Adrenal gland (tissue), 12 donors: ENCODE results near the gene CAMK1D. TPM values are rescaled to one million over a fixed set of nuclear protein-coding genes. Genes with fewer than 3 reads are reported as not detected.

Experiments
- DNase-seq, 7 donors: peaks; one replicate each; pipeline ENCODE4 v3.0.0-alpha.2; 2019 to 2020
- H3K27ac ChIP-seq, 5 donors: fragments of 200-600 bp; sonication (generic) in 4 of 5; 1 replicate in 3 of 5; 2 replicates in 2 of 5; pipeline versions ENCODE4 v1.5.1 to v1.8.0; 2016 to 2020; ENCODE audit warnings: mild to moderate bottlenecking in 1 of 5
- H3K27me3 ChIP-seq: fragments of 200-600 bp; 2 replicates; pipeline ENCODE4 v1.8.0; 2021
- H3K36me3 ChIP-seq, 2 donors: fragments of 200-600 bp; replicated peaks in 1 of 2; 1 replicate in 1 of 2; 2 replicates in 1 of 2; pipeline versions ENCODE4 v1.5.1 to v1.8.0; 2018 to 2022
- H3K4me1 ChIP-seq, 2 donors: fragments of 200-600 bp; replicated peaks in 1 of 2; 1 replicate in 1 of 2; 2 replicates in 1 of 2; pipeline versions ENCODE4 v1.5.1 to v1.8.0; 2018 to 2021
- H3K4me3 ChIP-seq, 4 donors: fragments of 200-600 bp; sonication (generic) in 3 of 4; one replicate each; pipeline ENCODE4 v1.5.1; 2016 to 2018
- H3K9me3 ChIP-seq, 3 donors: fragments of 200-600 bp; sonication (generic) in 1 of 3; replicated peaks in 1 of 3; 1 replicate in 2 of 3; 2 replicates in 1 of 3; pipeline versions ENCODE4 v1.5.1 to v1.8.0; 2016 to 2021
- POLR2A ChIP-seq, 2 donors: fragments of 450-650 bp; IDR thresholded peaks; one replicate each; pipeline ENCODE4 v1.6.1; 2017; ENCODE audit warnings: antibody characterized with exemption in 2 of 2, mild to moderate bottlenecking in 2 of 2, moderate library complexity in 1 of 2
- WGBS, 4 donors: extraction: QIAGEN DNeasy Blood & Tissue Kit in 2 of 4; methylation state at CpG; one replicate each; pipeline versions ENCODE4 v1.1.5 to v1.1.7; 2013 to 2017; 5-methylcytosine and 5-hydroxymethylcytosine counted together
- intact Hi-C, 2 donors: fragments of 100-400 bp; cut with DNase I; formaldehyde crosslinking; loops; one replicate each; pipeline versions ENCODE4 v1.14.1 to v1.15.0; 2022 to 2023
- polyA plus RNA-seq, 3 donors: library from polyadenylated mRNA; stranded (reverse); fragments of 200-250 nt in 2 of 3; fragments of 350-450 nt in 1 of 3; fragmentation: Illumina TruSeq in 1 of 3; extraction: RNeasy Lipid Tissue Mini Kit (QIAGEN cat#74804) in 1 of 3; gene quantifications; one replicate each; pipeline ENCODE4 v1.2.3, GENCODE V29; 2013 to 2014
- total RNA-seq, 9 donors: library from RNA; depleted of rRNA in 4 of 9; stranded (reverse); fragments of >200 nt in 4 of 9; fragments of 120-200 nt in 1 of 9; fragmentation: NEBNext Ultra II Directional in 1 of 9; extraction: Animal tissue kit (Norgen Biotek cat#: 25700) in 1 of 9; gene quantifications; one replicate each; pipeline versions ENCODE4 v1.1.0 to v1.2.4, GENCODE V29; 2013 to 2023
- TF ChIP-seq, protein P1 (sequence below), 6 experiments: fragments of 450-650 bp in 4 of 6; fragments of 200-600 bp in 2 of 6; sonication (generic) in 1 of 6; IDR thresholded peaks; 1 replicate in 5 of 6; 2 replicates in 1 of 6; pipeline versions ENCODE4 v1.5.1 to v1.8.0; 2016 to 2021; ENCODE audit warnings: antibody characterized with exemption in 6 of 6, mild to moderate bottlenecking in 2 of 6, moderate library complexity in 1 of 6
- donor health status: healthy with polysubstance abuse.
- donor health status: Bipolar disorder and iron deficiency.
- donor health status: DM: yes; HTN: yes; CAD: no.
- donor health status: DM: no; HTN: no; CAD: no.
- donor health status: DM: no; HTN: no; CAD: no.
- donor health status: DM: yes; HTN: yes; CAD: no.

CAMK1D gene
- total and polyA plus RNA-seq, 12 donors = 2.3 to 9.4 (median 6.5) TPM

DNA sequence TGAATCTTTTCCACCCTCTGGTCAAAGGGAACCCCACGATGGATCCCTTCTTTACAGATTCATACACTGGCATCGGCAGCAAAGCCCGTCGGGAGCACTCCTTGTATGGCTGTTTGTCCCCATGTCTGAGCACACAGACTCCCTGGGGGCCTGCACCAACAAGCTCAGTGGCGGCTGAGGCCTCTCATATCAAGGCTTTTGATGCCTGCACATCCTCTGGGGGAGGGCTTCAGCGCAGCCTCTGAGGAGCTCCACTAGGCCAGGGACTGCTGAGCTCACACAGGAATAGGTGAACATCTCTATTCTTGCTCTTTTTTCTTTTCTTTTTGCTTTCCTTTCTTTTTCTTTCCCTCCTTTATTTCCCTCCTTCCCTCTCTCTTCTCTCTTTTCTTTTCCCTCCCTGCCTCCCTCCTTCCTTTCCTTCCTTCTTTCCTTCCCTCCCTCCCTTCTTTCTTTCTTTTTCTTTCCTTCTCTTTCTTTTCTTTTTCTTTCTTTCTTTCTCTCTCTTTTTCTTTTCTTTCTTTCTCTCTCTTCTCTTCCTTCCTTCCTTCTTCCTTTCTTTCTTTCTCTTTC, 477.5 kb downstream of the CAMK1D start:
- TF ChIP-seq, protein P1, sequence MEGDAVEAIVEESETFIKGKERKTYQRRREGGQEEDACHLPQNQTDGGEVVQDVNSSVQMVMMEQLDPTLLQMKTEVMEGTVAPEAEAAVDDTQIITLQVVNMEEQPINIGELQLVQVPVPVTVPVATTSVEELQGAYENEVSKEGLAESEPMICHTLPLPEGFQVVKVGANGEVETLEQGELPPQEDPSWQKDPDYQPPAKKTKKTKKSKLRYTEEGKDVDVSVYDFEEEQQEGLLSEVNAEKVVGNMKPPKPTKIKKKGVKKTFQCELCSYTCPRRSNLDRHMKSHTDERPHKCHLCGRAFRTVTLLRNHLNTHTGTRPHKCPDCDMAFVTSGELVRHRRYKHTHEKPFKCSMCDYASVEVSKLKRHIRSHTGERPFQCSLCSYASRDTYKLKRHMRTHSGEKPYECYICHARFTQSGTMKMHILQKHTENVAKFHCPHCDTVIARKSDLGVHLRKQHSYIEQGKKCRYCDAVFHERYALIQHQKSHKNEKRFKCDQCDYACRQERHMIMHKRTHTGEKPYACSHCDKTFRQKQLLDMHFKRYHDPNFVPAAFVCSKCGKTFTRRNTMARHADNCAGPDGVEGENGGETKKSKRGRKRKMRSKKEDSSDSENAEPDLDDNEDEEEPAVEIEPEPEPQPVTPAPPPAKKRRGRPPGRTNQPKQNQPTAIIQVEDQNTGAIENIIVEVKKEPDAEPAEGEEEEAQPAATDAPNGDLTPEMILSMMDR (IDR thresholded peaks at IDR 0.05) = no peak
- no peak for TF ChIP-seq POLR2A (IDR thresholded peaks at IDR 0.05)
- intact Hi-C loops = no loop called here
- no peaks in the 10 kb centered on the region for H3K36me3 ChIP-seq
- H3K27me3 ChIP-seq = no peaks in the 10 kb centered on the region
- WGBS, 4 donors = 86 to 92% (median 86%) methylated on average over 5 to 6 of the region's 6 CpGs
- H3K4me3 ChIP-seq = no peak overlapping the region
- no peak overlapping the region for H3K27ac ChIP-seq
- no peaks in the 10 kb centered on the region for H3K4me1 ChIP-seq
- H3K9me3 ChIP-seq = no peaks in the 10 kb centered on the region
- DNase-seq = no peak

- intact Hi-C loops = no loop called here
- H3K27me3 ChIP-seq = no peaks in the 10 kb centered on the region
- 94 to 96% (median 95%) methylated on average over 16 of the region's 16 CpGs for WGBS, 4 donors
- H3K27ac ChIP-seq = no peak overlapping the region
- H3K4me3 ChIP-seq = no peak overlapping the region
- TF ChIP-seq, protein P1 (IDR thresholded peaks at IDR 0.05) = no peak
- TF ChIP-seq POLR2A (IDR thresholded peaks at IDR 0.05) = no peak
- no peaks in the 10 kb centered on the region for H3K36me3 ChIP-seq
- no peaks in the 10 kb centered on the region for H3K4me1 ChIP-seq
- DNase-seq = no peak
- H3K9me3 ChIP-seq = no peaks in the 10 kb centered on the region
Observed at GRCh38 chr10:12828736-12829135, 479.4 kb downstream of the CAMK1D start.

- no peaks in the 10 kb centered on the region for H3K9me3 ChIP-seq
- no peaks in the 10 kb centered on the region for H3K4me1 ChIP-seq
- no peak overlapping the region for H3K4me3 ChIP-seq
- intact Hi-C loops = no loop called here
- DNase-seq = no peak
- WGBS, 4 donors = 89 to 96% (median 93%) methylated on average over 6 of the region's 6 CpGs
- no peaks in the 10 kb centered on the region for H3K36me3 ChIP-seq
- H3K27ac ChIP-seq = no peak overlapping the region
- TF ChIP-seq, protein P1 (IDR thresholded peaks at IDR 0.05) = no peak
- no peak for TF ChIP-seq POLR2A (IDR thresholded peaks at IDR 0.05)
- no peaks in the 10 kb centered on the region for H3K27me3 ChIP-seq
Observed at GRCh38 chr10:12829831-12830390, 480.6 kb downstream of the CAMK1D start.

DNA sequence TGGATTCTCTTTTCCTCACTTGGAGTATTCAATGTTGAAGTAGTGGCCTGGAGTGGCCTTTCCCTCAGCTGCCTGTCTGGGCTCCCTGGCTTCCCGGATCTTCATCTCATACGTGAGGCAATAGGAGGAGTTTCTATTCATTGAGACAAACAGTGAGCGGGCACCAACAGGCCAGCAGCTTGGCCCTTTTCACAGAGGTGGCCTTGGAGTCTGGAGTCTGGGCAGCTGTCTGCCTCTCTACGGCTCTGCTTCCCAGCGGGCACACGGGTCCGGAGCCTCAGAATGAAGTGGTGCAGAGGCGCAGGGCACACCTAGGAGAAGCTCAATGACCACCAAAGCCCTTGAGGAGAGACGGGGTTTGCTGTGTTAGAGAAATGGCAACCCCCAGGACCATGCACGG, 482.7 kb downstream of the CAMK1D start:
- no peaks in the 10 kb centered on the region for H3K36me3 ChIP-seq
- H3K27ac ChIP-seq = no peak overlapping the region
- intact Hi-C loops = no loop called here
- WGBS, 4 donors = 79 to 98% (median 91%) methylated on average over 8 to 10 of the region's 10 CpGs
- H3K27me3 ChIP-seq = no peaks in the 10 kb centered on the region
- H3K9me3 ChIP-seq = no peaks in the 10 kb centered on the region
- no peak overlapping the region for H3K4me3 ChIP-seq
- no peaks in the 10 kb centered on the region for H3K4me1 ChIP-seq
- TF ChIP-seq, protein P1 (IDR thresholded peaks at IDR 0.05) = no peak
- TF ChIP-seq POLR2A (IDR thresholded peaks at IDR 0.05) = no peak
- DNase-seq = no peak
